Activated T-cell treated with anti-CD3 and anti-CD28 coated beads for 1 hour (primary cell): ENCODE measurements around the gene ATP1A3.
A peak's percentile ranks its signal among the peaks of the same experiment; 100 is the strongest.

ENCODE experiments used
- DNase-seq: peaks from one replicate; pipeline ENCODE4 v3.0.0-alpha.2; 2020; ENCODE audit warnings: low read depth

ATP1A3 gene

DNA sequence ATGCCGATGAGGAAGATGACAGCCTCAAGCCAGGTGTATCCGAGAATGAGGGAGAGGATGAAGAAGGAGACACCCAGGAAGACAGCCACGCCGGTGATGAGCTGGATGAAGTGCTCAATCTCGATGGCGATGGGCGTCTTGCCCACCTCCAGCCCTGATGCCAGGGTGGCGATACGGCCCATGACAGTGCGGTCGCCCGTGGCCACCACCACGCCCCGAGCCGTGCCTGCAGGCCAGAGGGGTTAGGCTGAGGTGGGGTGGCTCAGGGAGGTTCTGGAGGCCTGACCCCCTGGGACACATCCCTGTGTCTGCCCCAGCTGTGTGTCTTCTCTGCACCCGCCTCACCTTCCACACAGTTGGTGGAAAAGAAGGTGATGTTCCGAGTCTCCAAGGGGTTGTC is 9.1 kb downstream of the ATP1A3 start:
- no peak for DNase-seq

GRCh38 chr19:41981724-41982123 is 12.3 kb downstream of the ATP1A3 start:
- DNase-seq = no peak

GRCh38 chr19:41978470-41978869 is 15.6 kb downstream of the ATP1A3 start:
- DNase-seq = no peak

DNA sequence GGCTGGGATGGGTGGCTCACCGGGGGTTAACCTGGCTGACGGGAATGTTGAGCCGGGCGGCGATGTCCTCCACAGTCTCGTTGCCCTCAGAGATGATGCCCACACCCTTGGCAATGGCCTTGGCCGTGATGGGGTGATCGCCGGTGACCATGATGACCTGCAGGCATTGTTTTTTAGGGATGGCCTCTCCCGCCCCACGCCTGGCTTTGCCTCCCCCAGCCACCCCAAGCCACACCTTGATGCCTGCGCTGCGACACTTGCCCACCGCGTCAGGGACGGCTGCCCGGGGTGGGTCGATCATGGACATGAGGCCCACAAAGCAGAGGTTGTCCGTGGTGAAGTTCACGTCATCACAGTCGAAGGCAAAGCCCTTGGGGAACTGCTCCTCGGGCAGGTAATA is 16.1 kb downstream of the ATP1A3 start:
- DNase-seq = no peak

DNA sequence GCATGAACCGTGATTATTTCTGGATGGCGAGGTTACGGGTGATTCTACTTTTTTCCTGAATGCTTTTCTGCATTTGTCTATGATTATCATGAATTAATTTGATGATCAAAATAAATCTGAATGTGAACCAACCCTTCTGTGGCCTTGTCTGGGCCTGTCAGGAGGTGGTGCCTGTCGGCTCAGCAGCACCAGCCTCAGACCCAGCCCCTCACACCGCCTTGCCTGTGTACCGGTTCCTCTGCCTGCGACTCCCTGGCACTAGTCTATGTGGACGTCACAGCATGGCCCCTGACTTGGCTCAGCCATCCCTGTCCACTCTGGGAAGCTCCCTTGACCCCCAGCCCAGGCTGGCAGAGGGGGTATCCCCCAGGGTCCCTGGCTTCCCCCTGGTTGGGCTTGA is 19.4 kb downstream of the ATP1A3 start:
- DNase-seq = no peak

DNA sequence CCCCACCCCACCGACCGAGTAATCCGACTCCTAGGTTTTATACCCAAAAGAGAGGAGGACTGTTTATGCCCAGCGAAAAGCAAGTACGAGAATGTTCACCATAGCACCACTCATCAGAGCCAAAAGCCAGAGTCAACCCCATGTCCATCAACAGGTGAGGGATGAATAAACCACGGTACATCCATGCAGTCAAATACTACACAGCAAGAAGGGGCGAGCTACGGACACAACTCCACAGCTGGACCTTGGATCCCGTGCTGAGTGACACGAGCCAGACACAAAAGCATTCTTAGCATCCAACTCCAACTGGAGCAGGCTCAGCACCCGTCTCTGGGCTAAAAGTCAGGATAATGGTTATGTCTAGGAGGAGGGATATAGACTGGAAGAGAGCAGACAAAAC is 22.7 kb downstream of the ATP1A3 start:
- DNase-seq = no peak

DNA sequence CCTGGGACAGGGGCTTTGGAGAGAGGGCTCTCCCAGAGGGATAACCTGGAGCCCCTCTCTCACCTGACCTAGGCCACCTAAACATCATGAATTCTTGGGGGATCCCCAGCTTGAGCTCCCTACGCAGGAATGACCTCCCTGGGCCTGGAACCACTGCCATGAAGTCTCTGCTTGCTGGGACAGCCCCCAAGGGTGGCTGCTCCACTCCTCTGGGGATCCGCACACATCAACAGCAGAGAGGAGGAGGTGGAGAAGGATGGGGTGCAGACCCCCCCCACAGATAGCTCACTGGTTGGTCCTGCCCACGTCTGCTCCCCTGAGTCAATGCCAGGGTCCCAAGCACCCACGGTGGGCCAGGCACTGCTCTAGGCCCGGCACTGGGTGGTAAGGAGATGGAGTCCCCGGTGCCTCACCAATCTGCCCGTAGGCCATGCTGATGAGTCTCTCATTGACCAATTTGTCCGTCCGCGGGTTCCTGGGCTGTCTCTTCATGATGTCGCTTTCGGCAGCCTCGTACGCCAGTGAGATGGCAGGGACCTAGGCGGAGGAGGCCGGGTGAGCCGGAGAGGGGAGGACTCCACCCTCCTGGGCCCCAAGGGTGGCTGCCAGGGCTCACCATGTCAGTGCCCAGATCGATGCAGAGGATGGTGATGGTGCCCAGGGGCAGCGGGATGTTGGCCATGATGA is 24.1 kb downstream of the ATP1A3 start:
- no peak for DNase-seq

DNA sequence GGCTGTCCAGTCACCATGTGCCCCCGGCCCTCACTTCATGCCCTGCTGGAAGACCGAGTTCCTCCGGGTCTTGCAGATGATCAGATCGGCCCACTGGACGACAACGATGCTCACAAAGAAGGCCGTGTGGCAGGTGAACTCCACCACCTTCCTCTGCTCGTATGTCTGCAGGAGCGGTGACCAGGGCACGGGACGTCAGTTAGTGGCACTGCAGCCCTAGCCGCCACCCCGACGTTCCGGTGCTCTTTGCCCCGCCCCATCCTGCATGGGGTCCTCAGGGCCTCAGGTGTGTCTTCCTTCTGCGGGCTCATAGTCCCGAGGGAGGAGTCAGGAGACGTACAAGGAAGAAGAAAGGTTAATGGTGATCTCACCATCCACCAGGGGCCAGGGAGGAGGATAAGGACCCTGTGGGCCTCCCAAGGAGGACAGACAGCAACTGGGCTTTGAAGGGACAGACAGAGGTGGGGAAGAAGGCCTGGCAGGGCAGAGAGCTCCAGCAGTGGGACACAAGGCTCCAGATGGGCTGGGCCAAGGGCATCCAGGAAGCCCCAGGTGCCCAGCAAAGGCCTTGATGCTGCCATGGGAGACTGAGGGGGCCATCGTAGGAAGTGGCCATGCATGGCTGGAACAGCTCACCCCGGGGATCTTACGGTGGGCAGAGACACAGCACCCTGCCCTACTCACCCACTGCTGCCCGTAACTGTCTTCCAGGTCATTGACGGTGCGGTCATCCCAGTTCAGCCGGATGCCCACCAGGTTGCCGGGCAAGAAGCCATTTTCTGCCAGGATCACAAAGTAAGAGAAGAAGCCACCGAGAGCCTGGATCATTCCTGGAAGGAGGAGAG is 25.1 kb downstream of the ATP1A3 start:
- DNase-seq = no peak

DNA sequence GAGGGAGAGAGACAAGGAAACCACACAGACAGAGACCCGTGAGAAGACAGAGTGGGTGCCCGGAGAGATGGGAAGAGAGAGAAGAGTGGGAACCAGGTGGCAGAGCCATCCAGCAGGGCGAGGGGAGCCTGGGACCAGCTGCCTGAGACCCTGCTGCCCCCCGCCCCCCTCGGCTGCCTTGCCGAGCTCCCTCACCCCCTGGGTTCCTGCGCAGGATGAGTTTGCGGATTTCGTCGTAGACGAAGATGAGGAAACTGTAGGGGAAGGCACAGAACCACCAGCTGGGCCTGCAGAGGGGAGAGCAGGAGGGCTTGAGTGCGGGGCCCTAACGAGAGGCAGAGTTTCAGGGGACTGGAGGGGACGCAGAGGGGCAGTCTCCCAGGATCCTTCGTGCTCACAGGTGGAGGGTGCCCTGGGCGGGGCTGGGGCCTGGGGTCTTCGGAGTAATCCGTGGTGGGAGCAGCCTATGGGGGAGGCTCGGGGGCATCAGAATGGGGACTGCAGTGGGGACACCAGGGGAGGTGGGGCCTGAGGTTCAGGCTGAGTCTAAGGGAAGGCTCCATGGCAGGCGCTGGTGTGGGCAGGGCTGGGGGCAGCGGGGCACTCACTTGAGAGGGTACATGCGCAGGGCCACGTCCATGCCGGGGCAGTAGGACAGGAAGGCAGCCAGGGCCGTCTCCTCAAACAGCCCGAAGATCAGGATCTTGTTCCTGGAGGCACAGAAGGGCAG is 26.8 kb downstream of the ATP1A3 start:
- no peak for DNase-seq

DNA sequence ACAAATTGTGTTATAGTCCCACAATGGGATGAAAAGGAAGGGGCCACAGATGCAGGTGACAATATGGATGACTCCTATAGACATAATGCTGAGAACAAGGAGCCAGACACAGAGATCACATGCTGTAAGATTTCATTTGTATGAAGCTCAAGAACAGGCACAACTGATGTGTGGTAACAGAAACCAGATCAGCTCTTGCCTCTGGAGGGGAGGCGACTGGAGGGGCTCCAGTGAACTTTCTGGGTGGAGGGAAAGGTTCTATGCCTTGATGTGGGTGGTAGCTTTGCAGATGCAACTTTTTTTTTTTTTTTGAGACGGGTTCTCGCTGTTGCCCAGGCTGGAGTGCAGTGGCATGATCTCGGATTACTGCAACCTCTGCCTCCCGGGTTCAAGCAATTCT is 28.9 kb downstream of the ATP1A3 start:
- DNase-seq = no peak

DNA sequence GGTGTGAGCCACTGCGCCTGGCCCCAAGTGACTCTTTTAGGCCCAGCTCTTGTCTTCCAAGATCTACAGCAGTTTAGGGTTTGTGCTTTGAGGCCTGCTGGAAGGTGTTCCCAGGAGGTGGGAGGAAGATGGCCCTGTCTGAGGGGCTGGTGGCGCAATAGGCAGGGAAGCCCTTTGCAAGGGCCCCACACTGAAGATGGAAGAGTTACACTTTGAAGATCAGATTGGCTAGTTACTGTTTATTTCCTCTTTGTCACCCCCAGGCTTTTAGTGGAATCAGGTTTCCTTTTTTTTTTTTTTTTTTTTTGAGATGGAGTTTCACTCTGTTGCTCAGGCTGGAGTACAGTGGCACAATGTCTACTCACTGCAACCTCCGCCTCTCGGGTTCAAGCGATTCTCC is 33.1 kb downstream of the ATP1A3 start:
- no peak for DNase-seq

DNA sequence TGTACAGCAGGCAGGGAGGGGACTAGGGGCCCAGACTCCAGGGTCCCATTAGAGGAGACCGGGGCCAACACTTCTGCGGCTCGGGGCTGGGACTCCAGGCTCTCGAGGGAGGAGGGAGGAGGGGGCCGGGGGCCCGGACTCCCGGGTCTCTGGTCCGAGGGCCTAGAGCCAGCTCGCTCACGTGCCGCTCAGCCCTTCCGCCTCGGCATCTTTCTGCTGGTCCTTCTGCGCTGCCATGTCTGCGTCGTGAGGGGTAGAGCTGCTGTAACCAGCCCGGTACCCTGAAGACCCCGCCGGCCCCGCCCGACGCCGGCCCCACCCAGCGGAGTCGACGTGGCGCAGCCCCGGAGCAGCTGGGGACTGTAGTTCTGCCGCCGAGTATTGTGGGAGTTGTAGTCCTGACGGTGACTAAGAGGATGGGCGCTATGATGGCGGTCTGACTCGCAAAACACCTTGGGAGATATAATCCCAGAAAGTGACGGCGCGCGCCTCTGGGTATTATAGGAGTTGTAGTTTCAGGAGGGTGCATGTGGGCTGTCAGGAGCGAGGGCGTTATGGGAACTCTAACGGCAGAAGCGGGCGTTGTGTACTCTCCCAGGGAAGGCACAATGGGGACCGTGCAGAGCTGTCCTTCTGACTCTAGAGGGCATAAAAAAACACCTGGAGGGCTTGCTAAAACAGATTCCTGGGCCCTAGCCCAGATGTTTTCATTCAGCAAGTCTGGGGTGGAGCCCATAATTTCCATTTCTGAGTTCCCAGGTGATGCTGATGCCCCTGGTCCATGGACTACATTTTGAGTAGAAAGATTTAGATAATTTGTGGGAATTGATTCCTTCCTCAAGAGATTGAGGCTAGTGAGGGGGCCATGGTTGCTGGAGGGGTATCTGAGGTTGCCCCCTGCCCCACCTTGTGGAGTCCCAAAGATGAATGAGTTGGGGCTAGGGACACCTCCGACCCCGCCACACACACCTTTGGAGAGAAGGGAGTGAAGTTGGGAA is 34.7 kb downstream of the ATP1A3 start, which contains the start of gene RABAC1:
TSS of gene RABAC1 (minus strand) at position 266 of the 998 bp plus-strand sequence. CDS start at position 237, 29 bp downstream.
- peak; percentile 80 for DNase-seq

- peak; percentile 73 for DNase-seq
Measured at GRCh38 chr19:41958367-41959055, 35.5 kb downstream of the ATP1A3 start.

DNA sequence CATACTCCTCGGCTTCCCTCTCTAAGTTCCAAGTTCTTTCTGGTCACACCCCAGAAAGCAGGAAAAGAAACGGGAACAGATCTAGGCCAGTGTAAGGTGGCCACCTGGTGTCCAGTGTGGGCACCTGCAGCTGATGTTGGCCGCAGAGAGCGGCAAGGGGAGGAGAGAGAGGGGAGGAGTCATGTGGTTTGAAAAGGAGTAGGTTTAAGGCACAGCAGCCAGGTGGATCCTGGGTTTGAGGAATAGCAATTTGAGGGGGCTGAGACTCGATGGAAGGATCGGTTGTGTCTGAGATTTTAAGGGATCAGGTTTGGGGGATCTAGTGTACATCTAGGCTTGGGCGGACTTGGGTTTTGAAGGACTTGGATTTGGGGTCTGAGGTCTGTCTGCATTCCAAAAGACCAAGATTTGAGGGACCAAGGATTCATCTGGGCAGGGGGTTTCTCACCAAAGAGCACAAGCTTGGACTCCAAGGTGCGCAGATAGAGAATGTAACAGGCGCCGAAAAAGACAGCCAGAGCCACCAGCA is 36.1 kb downstream of the ATP1A3 start:
- DNase-seq = no peak

GRCh38 chr19:41957161-41957837 is 36.7 kb downstream of the ATP1A3 start:
- DNase-seq = no peak

DNA sequence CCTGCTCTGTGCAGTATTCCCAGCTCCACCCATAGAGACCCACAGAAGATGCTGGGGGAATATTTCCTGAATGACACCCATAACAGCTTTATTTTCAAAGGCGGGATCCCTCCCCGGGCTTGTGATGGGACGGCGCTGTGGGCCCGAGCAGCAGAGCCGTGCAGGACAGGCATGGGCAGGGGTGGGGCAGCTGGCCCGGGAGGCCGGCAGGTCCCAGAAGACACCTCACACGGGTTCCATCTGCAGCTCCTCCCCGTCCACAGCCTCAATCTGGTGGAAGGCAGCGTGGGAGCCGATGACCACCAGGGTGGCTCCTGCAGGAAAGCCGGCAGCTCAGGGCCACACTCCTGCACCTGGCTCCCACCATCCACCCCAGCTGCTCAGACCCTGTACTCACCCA is 37.4 kb downstream of the ATP1A3 start:
- no peak for DNase-seq

DNA sequence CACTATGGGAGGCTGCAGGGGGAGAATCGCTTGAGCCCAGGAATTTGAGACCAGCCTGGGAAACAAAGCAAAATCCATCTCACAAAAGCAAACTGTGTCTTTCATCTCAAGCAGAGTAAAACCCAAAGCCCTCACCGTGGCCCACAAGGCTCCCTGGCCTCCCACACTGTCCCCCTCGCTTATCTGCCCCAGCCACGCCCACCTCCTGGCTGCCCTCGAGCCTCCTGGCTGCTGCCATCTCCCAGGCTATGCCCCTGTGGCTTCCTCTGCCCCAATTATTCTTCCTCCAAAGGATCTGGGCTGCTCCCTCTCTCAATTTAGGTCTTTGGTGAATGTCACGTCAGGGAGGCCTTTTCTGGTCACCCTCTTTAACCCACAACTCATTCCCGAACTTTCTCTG is 38.5 kb downstream of the ATP1A3 start:
- DNase-seq = no peak

DNA sequence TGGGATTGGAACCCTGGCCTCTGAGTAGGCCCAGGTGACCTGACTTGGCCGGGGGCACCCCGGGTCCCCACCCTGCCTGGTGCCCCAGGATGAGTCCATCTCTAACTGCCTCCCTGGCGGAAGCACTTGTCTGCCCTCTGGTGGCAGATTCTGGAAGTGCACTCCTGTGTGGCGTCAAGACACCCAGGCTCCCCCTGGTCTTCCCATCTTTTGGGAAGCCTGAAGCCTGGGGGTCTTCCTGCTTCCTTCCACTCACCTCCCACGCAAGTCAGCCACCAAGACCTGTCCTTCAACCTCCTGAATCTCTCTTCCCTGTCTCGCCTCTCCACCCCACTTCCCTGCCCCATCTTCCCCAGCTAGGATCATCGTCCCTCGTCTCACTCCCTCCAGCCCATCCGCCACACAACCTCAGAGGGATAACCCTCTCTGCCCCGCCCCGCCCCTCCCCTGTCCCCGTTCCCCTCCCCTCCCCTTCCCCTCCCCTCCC is 42.3 kb downstream of the ATP1A3 start:
- peak; percentile 90 for DNase-seq

DNA sequence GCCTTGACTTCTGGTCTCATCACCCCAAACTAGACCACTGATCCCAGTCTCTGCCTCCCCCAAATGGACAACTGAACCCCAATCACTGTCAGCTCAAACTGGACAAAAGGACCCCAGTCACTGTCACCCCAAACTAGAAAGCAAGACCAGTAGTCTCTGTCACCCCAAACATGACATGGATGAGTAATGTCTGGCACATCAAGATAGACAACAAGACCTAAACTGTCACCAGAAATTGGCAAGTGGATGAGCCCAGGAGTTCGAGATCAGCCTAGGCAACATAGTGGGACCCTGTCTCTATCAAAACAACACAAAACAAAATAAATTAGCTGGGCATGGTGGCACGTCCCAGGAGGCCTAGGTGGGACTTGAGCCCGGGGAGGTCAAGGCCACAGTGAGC is 46.9 kb downstream of the ATP1A3 start:
- DNase-seq = no peak
